Keratinocyte (primary cell): ENCODE data around the gene FNDC8. TPM values are rescaled to one million over a fixed set of nuclear protein-coding genes. Genes with fewer than 3 reads are reported as not detected.

Source experiments
- DNase-seq: peaks from one replicate; pipeline ENCODE4 v3.0.0-alpha.2; 2011; ENCODE audit warnings: low read depth, missing footprints, low spot score
- FAIRE-seq: peaks from 2 replicates; lab custom pipeline; 2011; peaks lifted over from hg19 to GRCh38; lab: Jason Lieb, UNC
- H2AFZ ChIP-seq: 2 replicates; pipeline ENCODE4 v1.6.0; 2012; ENCODE audit warnings: low read length, control low read depth, inconsistent platforms; ENCODE audit not compliant: control insufficient read depth
- H3K27ac ChIP-seq: 2 replicates; pipeline ENCODE4 v1.5.1; 2011; ENCODE audit warnings: low read length; ENCODE audit not compliant: control insufficient read depth, insufficient read depth
- H3K27me3 ChIP-seq: 3 replicates; pipeline ENCODE4 v1.6.0; 2011; ENCODE audit warnings: low read length; ENCODE audit not compliant: control insufficient read depth, insufficient read depth; ENCODE audit errors: extremely low read depth
- H3K36me3 ChIP-seq, 2 experiments: 2 replicates in 1 of 2; 3 replicates in 1 of 2; pipeline ENCODE4 v1.5.1; 2011; ENCODE audit warnings: low read length in 2 of 2, mild to moderate bottlenecking in 1 of 2; ENCODE audit not compliant: control insufficient read depth in 2 of 2, insufficient read depth in 2 of 2; ENCODE audit errors: extremely low read depth in 1 of 2
- H3K4me1 ChIP-seq: 3 replicates; pipeline ENCODE4 v1.5.1; 2011; ENCODE audit warnings: low read length; ENCODE audit not compliant: control insufficient read depth, insufficient read depth; ENCODE audit errors: extremely low read depth
- H3K4me2 ChIP-seq: 3 replicates; pipeline ENCODE4 v1.6.0; 2011; ENCODE audit warnings: low read depth, low read length; ENCODE audit not compliant: control insufficient read depth, insufficient read depth; ENCODE audit errors: extremely low read depth
- H3K4me3 ChIP-seq, 3 experiments: fragments of 200-600 bp in 1 of 3; sonication (generic) in 1 of 3; 2 replicates in 2 of 3; 3 replicates in 1 of 3; pipeline ENCODE4 v1.5.1; 2011 to 2016; ENCODE audit warnings: low read length in 3 of 3, mild to moderate bottlenecking in 3 of 3, control low read depth in 2 of 3, inconsistent platforms in 1 of 3, low read depth in 1 of 3, mixed read lengths in 1 of 3, mixed run types in 1 of 3, moderate library complexity in 1 of 3; ENCODE audit not compliant: control insufficient read depth in 2 of 3, insufficient read depth in 2 of 3; ENCODE audit errors: extremely low read depth in 1 of 3
- H3K79me2 ChIP-seq: 2 replicates; pipeline ENCODE4 v1.6.0; 2012; ENCODE audit warnings: low read length; ENCODE audit not compliant: control insufficient read depth, insufficient read depth
- H3K9ac ChIP-seq: 3 replicates; pipeline ENCODE4 v1.6.0; 2011; ENCODE audit warnings: low read length; ENCODE audit not compliant: control insufficient read depth, insufficient read depth; ENCODE audit errors: extremely low read depth
- H3K9me1 ChIP-seq: 3 replicates; pipeline ENCODE4 v1.6.0; 2011; ENCODE audit warnings: low read length; ENCODE audit not compliant: control insufficient read depth, insufficient read depth; ENCODE audit errors: extremely low read depth
- H3K9me3 ChIP-seq: 2 replicates; pipeline ENCODE4 v1.5.1; 2012; ENCODE audit warnings: low read depth, low read length; ENCODE audit not compliant: control insufficient read depth
- H4K20me1 ChIP-seq: 3 replicates; pipeline ENCODE4 v1.6.0; 2011; ENCODE audit warnings: low read length; ENCODE audit not compliant: control insufficient read depth, insufficient read depth; ENCODE audit errors: extremely low read depth
- EZH2 ChIP-seq: IDR thresholded peaks from one replicate; pipeline ENCODE4 v1.6.1; 2012; ENCODE audit warnings: inconsistent platforms, mild to moderate bottlenecking, low read length, moderate library complexity
- dilution Hi-C: fragments of 300-500 bp; cut with MboI; formaldehyde crosslinking; loops from one replicate; pipeline ENCODE4 v1.7.0; 2020; ENCODE audit warnings: low sequenced_read_pairs; ENCODE audit not compliant: extremely low pct_ligation_motif_present
- polyA plus RNA-seq, 5 experiments: library from polyadenylated mRNA; depleted of rRNA in 3 of 5; stranded (reverse) in 3 of 5; stranded (forward) in 1 of 5; unstranded in 1 of 5; fragments of >200 nt; gene quantifications; 1 replicate in 1 of 5; 2 replicates in 3 of 5; 3 replicates in 1 of 5; pipeline versions ENCODE4 v1.2.1 to v1.2.3, GENCODE V29; 2011 to 2012; ENCODE audit warnings: missing spikeins in 2 of 5, low read depth in 1 of 5, low replicate concordance in 1 of 5
- TF ChIP-seq, protein P1 (sequence below), 3 experiments: IDR thresholded peaks in 1 of 3; conservative IDR thresholded peaks in 1 of 3; optimal IDR thresholded peaks in 1 of 3; 2 replicates in 2 of 3; 3 replicates in 1 of 3; pipeline versions ENCODE3 to v1.5.1; 2011; ENCODE audit warnings: low read length in 3 of 3, mild to moderate bottlenecking in 3 of 3, moderate library complexity in 2 of 3, control low read depth in 1 of 3, inconsistent platforms in 1 of 3; ENCODE audit not compliant: insufficient read depth in 2 of 3; ENCODE audit errors: extremely low read depth in 1 of 3

FNDC8 gene
- polyA plus RNA-seq, 1 donor (not counting 4 experiments of a cell fraction or from before 2014, with no cell fraction given), result not detected

DNA sequence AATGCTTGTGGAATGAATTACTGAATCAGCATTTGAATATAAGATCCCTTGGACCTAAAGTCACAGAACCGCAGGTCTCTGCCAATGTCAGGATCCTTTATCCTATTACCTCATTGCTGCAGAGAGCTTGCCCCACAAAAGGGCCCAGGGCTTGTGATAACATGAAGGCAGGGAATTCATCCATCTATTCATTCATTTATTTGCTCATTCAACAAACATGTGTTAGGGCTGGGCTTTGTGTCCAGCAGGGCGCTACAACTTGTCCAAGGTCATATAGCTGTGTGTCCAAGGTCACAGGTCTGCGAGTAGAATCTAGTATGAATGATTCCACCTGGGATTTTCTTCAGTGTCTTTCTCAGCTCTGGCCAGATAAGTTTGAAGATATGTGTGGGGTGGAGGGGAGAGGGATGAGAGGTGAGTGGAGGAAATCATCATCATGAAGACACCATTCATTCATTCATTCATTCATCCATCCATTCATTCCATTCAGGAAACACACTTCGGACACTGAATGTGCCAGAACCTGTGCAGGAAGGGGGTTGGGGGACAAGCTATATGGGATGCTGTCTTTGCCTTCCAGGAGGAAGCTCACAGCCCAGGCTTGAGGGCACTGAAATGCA is 24.9 kb downstream of the FNDC8 start:
- Histone ChIP-seq H3K79me2 (peaks cover 7% of the 10 kb centered on the region), H3K36me3 (no peaks in the 10 kb centered on the region), H3K4me3 (no peak overlapping the region), H4K20me1 (no peaks in the 10 kb centered on the region), H2AFZ (no peak overlapping the region), H3K4me1 (no peaks in the 10 kb centered on the region), H3K9me1 (no peaks in the 10 kb centered on the region), H3K9ac (no peak overlapping the region), H3K27me3 (peaks cover 5% of the 10 kb centered on the region), H3K4me2 (no peak overlapping the region), H3K9me3 (no peaks in the 10 kb centered on the region), H3K27ac (no peak overlapping the region)
- dilution Hi-C loops, result no loop called here
- FAIRE-seq (no peak), DNase-seq (no peak)
- TF ChIP-seq EZH2, result no peak

DNA sequence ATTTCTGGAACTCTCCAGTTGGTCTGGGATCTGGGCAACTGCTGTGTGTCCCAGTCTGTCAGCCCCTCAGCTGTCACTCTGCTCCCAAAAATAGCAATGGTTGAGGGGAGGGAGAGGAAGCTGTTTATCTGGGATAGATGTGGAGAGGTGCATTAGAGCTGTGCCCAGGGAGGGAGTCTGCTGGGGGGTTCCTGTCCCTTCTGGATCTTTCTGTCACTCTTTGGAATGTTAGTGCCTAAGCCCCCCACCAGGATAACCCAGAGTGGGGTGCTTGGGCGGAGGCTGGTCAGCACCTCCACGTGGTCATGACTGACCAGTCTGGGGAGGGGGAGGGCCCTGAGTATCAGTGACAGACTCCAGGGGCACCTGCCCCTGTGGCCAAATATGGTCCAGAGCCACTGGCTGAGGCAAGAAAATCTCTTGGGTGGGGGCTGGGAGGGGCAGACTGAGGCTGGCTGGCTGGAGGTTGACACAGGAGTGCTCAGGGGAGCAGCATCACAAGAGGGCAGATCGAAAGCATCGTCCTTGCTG is 26.0 kb downstream of the FNDC8 start, which contains the start of gene UNC45B:
Gene UNC45B (plus strand): TSS at position 443 of the 531 bp plus-strand sequence. CDS start 447 bp downstream, outside the sequence.
- Histone ChIP-seq H3K4me1 (no peaks in the 10 kb centered on the region), H3K36me3 (no peaks in the 10 kb centered on the region), H4K20me1 (no peaks in the 10 kb centered on the region), H3K27ac (no peak within 1 kb of the TSS), H3K9me1 (no peaks in the 10 kb centered on the region), H3K4me2 (no peak within 1 kb of the TSS), H2AFZ (no peak within 1 kb of the TSS), H3K4me3 (no peak within 1 kb of the TSS), H3K9me3 (no peaks in the 10 kb centered on the region), H3K27me3 (peaks cover 5% of the 10 kb centered on the region), H3K9ac (no peak within 1 kb of the TSS), H3K79me2 (no peaks in the 10 kb centered on the region)
- dilution Hi-C loops, result no loop called here
- DNase-seq, result no peak
- TF ChIP-seq, protein P1, sequence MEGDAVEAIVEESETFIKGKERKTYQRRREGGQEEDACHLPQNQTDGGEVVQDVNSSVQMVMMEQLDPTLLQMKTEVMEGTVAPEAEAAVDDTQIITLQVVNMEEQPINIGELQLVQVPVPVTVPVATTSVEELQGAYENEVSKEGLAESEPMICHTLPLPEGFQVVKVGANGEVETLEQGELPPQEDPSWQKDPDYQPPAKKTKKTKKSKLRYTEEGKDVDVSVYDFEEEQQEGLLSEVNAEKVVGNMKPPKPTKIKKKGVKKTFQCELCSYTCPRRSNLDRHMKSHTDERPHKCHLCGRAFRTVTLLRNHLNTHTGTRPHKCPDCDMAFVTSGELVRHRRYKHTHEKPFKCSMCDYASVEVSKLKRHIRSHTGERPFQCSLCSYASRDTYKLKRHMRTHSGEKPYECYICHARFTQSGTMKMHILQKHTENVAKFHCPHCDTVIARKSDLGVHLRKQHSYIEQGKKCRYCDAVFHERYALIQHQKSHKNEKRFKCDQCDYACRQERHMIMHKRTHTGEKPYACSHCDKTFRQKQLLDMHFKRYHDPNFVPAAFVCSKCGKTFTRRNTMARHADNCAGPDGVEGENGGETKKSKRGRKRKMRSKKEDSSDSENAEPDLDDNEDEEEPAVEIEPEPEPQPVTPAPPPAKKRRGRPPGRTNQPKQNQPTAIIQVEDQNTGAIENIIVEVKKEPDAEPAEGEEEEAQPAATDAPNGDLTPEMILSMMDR (optimal IDR thresholded peaks at IDR 0.05 in 1 of 3, IDR thresholded peaks at IDR 0.05 in 1 of 3, conservative IDR thresholded peaks at IDR 0.05 in 1 of 3; ENCODE audit: extremely low read depth in 1 of 3, insufficient read depth in 2 of 3, low read length in 3 of 3), result no peak
- no peak for TF ChIP-seq EZH2
- FAIRE-seq, result no peak
